Gastroesophageal sphincter (tissue), 4 donors: ENCODE results near the gene GRID1. TPM values are rescaled to one million over a fixed set of nuclear protein-coding genes. Genes with fewer than 3 reads are reported as not detected.

Experiments
- ATAC-seq: fragments of 150-250 bp; one replicate; pipeline ENCODE4 v1.9.1; 2016; ENCODE audit warnings: mild to moderate bottlenecking, moderate library complexity
- H3K27ac ChIP-seq, 4 donors: fragments of 200-600 bp; sonication (generic) in 3 of 4; 1 replicate in 3 of 4; 2 replicates in 1 of 4; pipeline ENCODE4 v1.5.1; 2016 to 2019
- H3K27me3 ChIP-seq: fragments of 200-600 bp; sonication (generic); one replicate; pipeline ENCODE4 v1.5.1; 2019
- H3K36me3 ChIP-seq, 2 donors: fragments of 200-600 bp; sonication (generic); one replicate each; pipeline ENCODE4 v1.5.1; 2019; ENCODE audit warnings: control low read depth in 1 of 2
- H3K4me1 ChIP-seq, 3 donors: fragments of 200-600 bp; sonication (generic); 1 replicate in 2 of 3; 2 replicates in 1 of 3; pipeline ENCODE4 v1.5.1; 2016 to 2019; ENCODE audit warnings: control low read depth in 2 of 3
- H3K4me3 ChIP-seq, 2 donors: fragments of 200-600 bp; sonication (generic); one replicate each; pipeline ENCODE4 v1.5.1; 2019; ENCODE audit warnings: mild to moderate bottlenecking in 1 of 2, moderate library complexity in 1 of 2
- H3K9me3 ChIP-seq, 3 donors: fragments of 200-600 bp; sonication (generic); one replicate each; pipeline ENCODE4 v1.5.1; 2017 to 2019; ENCODE audit warnings: control low read depth in 2 of 3
- CTCF ChIP-seq, 4 experiments: fragments of 200-600 bp in 2 of 4; fragments of 450-650 bp in 2 of 4; sonication (generic) in 1 of 4; IDR thresholded peaks; one replicate each; pipeline ENCODE4 v1.5.1; 2017 to 2019; ENCODE audit warnings: antibody characterized with exemption in 4 of 4, mild to moderate bottlenecking in 2 of 4, moderate library complexity in 2 of 4
- EP300 ChIP-seq: sonication (generic); formaldehyde crosslinking; IDR thresholded peaks from one replicate; pipeline ENCODE4 v1.6.1; 2017; ENCODE audit warnings: antibody characterized with exemption, mild to moderate bottlenecking
- POLR2A ChIP-seq, 2 donors: fragments of 450-650 bp; IDR thresholded peaks; one replicate each; pipeline ENCODE4 v1.6.1; 2017; ENCODE audit warnings: antibody characterized with exemption in 2 of 2, mild to moderate bottlenecking in 2 of 2, moderate library complexity in 1 of 2
- POLR2AphosphoS5 ChIP-seq: sonication (generic); formaldehyde crosslinking; IDR thresholded peaks from one replicate; pipeline ENCODE4 v1.6.1; 2017; ENCODE audit warnings: antibody characterized with exemption
- WGBS, 2 donors: methylation state at CpG; one replicate each; pipeline ENCODE4 v1.1.5; 2018; ENCODE audit warnings: low coverage in 1 of 2; 5-methylcytosine and 5-hydroxymethylcytosine counted together
- total RNA-seq, 4 donors: library from RNA; depleted of rRNA; stranded (reverse); fragments of >200 nt; gene quantifications; one replicate each; pipeline ENCODE4 v1.1.0, GENCODE V29; 2016

GRID1 gene
- total RNA-seq, 4 donors from 2014 or later, result 1.2 to 2.7 (median 1.7) TPM

- no peak overlapping the region for H3K4me3 ChIP-seq
- no peak for ATAC-seq
These were observed 35.8 kb upstream of the GRID1 start for GRCh38 chr10:86402283-86402941.

GRCh38 chr10:86401588-86402282, 35.1 kb upstream of the GRID1 start:
- WGBS, 2 donors, result 13 to 36% methylated on average over 3 to 13 of the region's 27 CpGs
- no peaks in the 10 kb centered on the region for H3K27me3 ChIP-seq
- H3K36me3 ChIP-seq, result no peaks in the 10 kb centered on the region
- H3K4me1 ChIP-seq, result peaks cover 0 to 39% (median 19%) of the 10 kb centered on the region in 3 donors
- H3K4me3 ChIP-seq, result peak overlapping the region; percentile 54 to 57
- no peak for ATAC-seq
- peak overlapping the region in 3 of 4 donors; percentile 84 to 90 (median 84) for H3K27ac ChIP-seq
- TF ChIP-seq POLR2AphosphoS5 (no peak), CTCF (IDR thresholded peaks at IDR 0.05) (no peak), EP300 (no peak), POLR2A (IDR thresholded peaks at IDR 0.05) (no peak)
- H3K9me3 ChIP-seq, result no peaks in the 10 kb centered on the region

More at GRCh38 chr10:86402283-86402941, 35.8 kb upstream of the GRID1 start:
- Histone ChIP-seq H3K27me3 (no peaks in the 10 kb centered on the region), H3K4me1 (peaks cover 0 to 39% (median 19%) of the 10 kb centered on the region in 3 donors), H3K9me3 (no peaks in the 10 kb centered on the region), H3K27ac (peak overlapping the region in 3 of 4 donors; percentile 23 to 84 (median 33)), H3K36me3 (no peaks in the 10 kb centered on the region)
- 4 to 20% methylated on average over 2 to 17 of the region's 18 CpGs for WGBS, 2 donors
- no peak for TF ChIP-seq POLR2A (IDR thresholded peaks at IDR 0.05)
- TF ChIP-seq CTCF (IDR thresholded peaks at IDR 0.05), result no peak
- TF ChIP-seq POLR2AphosphoS5, result no peak
- no peak for TF ChIP-seq EP300

- peak overlapping the region; percentile 54 to 57 for H3K4me3 ChIP-seq
- no peaks in the 10 kb centered on the region for H3K9me3 ChIP-seq
- ATAC-seq, result peak; percentile 21
- H3K27ac ChIP-seq, result peak overlapping the region; percentile 11 to 90 (median 84)
- TF ChIP-seq CTCF (IDR thresholded peaks at IDR 0.05) (peak in 3 of 4 experiments; percentile 13 to 30 (median 15)), POLR2A (IDR thresholded peaks at IDR 0.05) (no peak)
- H3K4me1 ChIP-seq, result peaks cover 0 to 39% (median 19%) of the 10 kb centered on the region in 3 donors
- H3K36me3 ChIP-seq, result no peaks in the 10 kb centered on the region
- no peaks in the 10 kb centered on the region for H3K27me3 ChIP-seq
- WGBS, 2 donors, result 0% methylated on average over 5 of the region's 76 CpGs; no CpG with 5 or more reads in 1 of the 2 donors
These were observed 34.4 kb upstream of the GRID1 start for GRCh38 chr10:86400705-86401587.

- H3K27me3 ChIP-seq, result no peaks in the 10 kb centered on the region
- H3K4me1 ChIP-seq, result peaks cover 0 to 39% (median 19%) of the 10 kb centered on the region in 3 donors
- peak overlapping the region; percentile 44 to 90 (median 84) for H3K27ac ChIP-seq
- peak; percentile 41 for TF ChIP-seq POLR2AphosphoS5
- peak; percentile 89 to 98 (median 92) for TF ChIP-seq CTCF (IDR thresholded peaks at IDR 0.05)
- no peak for TF ChIP-seq EP300
- peak in 1 of 2 donors; percentile 21 for TF ChIP-seq POLR2A (IDR thresholded peaks at IDR 0.05)
- H3K36me3 ChIP-seq, result no peaks in the 10 kb centered on the region
- no CpG with 5 or more reads among the region's 90 CpGs for WGBS, 2 donors
- H3K4me3 ChIP-seq, result peak overlapping the region; percentile 54 to 57
- ATAC-seq, result peak; percentile 95
- H3K9me3 ChIP-seq, result no peaks in the 10 kb centered on the region
These were observed 33.5 kb upstream of the GRID1 start for GRCh38 chr10:86399879-86400704.
